ENCODE results near the gene ANOS1. TPM values are rescaled to one million over a fixed set of nuclear protein-coding genes. Genes with fewer than 3 reads are reported as not detected.
A peak's percentile ranks its signal among the peaks of the same experiment; 100 is the strongest.

The ANOS1 gene
- total RNA-seq, 4 donors from 2014 or later, result 5.0 to 27.8 (median 13.0) TPM

DNA sequence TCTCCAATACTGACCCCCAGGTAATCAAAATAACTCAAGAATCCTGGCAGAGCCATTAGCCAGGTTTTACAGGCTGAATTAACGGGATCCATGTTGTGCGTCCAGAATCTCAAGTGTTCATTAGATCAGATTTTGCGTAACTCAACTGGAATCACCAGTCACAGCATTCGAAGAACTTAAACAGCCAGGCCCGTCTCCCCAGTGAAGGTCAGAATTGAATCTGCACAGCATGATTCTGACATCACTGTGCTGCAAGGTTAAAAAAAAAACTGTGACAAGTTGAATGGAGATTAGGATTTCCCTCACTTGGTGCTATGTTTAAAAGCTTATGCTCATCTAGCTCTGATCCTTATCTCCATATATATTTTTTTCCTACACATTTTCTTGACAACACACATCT lies 96.1 kb downstream of the ANOS1 start:
- no peaks in the 10 kb centered on the region for H3K36me3 ChIP-seq
- DNase-seq (no peak), ATAC-seq (no peak)
- H3K9me3 ChIP-seq, result no peaks in the 10 kb centered on the region
- in situ Hi-C loops (cut with MboI; ENCODE audit: low sequenced_read_pairs in 4 of 4) (no loop called here), intact Hi-C loops (cut with DNase I; ENCODE audit: low total_unique reads) (no loop called here)
- no peaks in the 10 kb centered on the region for H3K27me3 ChIP-seq
- no peaks in the 10 kb centered on the region for H3K4me1 ChIP-seq
- H3K27ac ChIP-seq, result no peak overlapping the region
- H3K4me3 ChIP-seq, result no peak overlapping the region
- TF ChIP-seq, protein P1, sequence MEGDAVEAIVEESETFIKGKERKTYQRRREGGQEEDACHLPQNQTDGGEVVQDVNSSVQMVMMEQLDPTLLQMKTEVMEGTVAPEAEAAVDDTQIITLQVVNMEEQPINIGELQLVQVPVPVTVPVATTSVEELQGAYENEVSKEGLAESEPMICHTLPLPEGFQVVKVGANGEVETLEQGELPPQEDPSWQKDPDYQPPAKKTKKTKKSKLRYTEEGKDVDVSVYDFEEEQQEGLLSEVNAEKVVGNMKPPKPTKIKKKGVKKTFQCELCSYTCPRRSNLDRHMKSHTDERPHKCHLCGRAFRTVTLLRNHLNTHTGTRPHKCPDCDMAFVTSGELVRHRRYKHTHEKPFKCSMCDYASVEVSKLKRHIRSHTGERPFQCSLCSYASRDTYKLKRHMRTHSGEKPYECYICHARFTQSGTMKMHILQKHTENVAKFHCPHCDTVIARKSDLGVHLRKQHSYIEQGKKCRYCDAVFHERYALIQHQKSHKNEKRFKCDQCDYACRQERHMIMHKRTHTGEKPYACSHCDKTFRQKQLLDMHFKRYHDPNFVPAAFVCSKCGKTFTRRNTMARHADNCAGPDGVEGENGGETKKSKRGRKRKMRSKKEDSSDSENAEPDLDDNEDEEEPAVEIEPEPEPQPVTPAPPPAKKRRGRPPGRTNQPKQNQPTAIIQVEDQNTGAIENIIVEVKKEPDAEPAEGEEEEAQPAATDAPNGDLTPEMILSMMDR (IDR thresholded peaks at IDR 0.05 in 4 of 5, conservative IDR thresholded peaks at IDR 0.05 in 1 of 5), result no peak
- no peak for TF ChIP-seq POLR2A (IDR thresholded peaks at IDR 0.05)

DNA sequence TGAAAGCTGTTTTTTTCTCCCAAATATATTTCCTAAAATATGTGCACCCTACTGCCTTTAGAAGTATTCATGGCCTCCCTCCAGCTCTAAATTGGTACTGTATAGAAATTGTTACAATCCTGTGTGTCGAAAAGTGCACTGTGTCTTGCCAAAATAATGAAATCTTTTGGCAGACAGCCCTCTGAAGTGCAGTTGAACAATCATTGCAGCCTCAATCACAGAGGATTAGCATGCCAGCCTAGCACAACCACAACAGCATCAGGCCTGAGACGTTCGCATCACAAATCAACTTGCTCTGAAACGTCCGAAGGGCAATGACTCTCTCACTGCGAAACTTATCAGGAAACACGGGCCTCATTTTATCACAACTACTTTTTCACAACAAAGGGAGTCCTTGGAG lies 99.0 kb downstream of the ANOS1 start:
- DNase-seq (no peak), ATAC-seq (no peak)
- H3K4me3 ChIP-seq, result no peak overlapping the region
- intact Hi-C loops (cut with DNase I; ENCODE audit: low total_unique reads), result no loop called here
- no peak overlapping the region for H3K27ac ChIP-seq
- no peaks in the 10 kb centered on the region for H3K27me3 ChIP-seq
- no peaks in the 10 kb centered on the region for H3K36me3 ChIP-seq
- H3K9me3 ChIP-seq, result no peaks in the 10 kb centered on the region
- TF ChIP-seq, protein P1 (IDR thresholded peaks at IDR 0.05 in 4 of 5, conservative IDR thresholded peaks at IDR 0.05 in 1 of 5), result no peak
- TF ChIP-seq POLR2A (IDR thresholded peaks at IDR 0.05), result no peak
- in situ Hi-C loops (cut with MboI; ENCODE audit: low sequenced_read_pairs in 4 of 4), result no loop called here
- no peaks in the 10 kb centered on the region for H3K4me1 ChIP-seq

DNA sequence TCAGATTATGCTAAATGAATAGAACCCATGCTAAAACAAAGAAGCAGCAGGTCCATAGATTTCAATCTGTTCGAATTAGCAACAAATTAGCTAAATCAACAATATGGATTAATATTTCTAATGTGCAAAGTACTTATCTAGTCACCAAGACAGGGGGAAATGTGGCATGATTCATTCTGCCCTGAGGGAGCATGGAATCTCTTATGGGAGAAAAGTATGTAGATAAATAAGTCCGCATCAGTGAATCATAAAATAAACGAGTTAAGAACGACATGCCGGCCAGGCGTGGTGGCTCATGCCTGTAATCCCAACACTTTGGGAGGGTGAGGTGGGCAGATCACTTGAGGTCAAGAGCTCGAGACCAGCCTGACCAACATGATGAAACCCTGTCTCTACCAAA lies 102.1 kb downstream of the ANOS1 start:
- intact Hi-C loops (cut with DNase I; ENCODE audit: low total_unique reads), result no loop called here
- no peak overlapping the region for H3K4me3 ChIP-seq
- no peaks in the 10 kb centered on the region for H3K27me3 ChIP-seq
- DNase-seq (no peak), ATAC-seq (no peak)
- no peak overlapping the region for H3K27ac ChIP-seq
- TF ChIP-seq, protein P1 (IDR thresholded peaks at IDR 0.05 in 4 of 5, conservative IDR thresholded peaks at IDR 0.05 in 1 of 5), result no peak
- TF ChIP-seq POLR2A (IDR thresholded peaks at IDR 0.05), result no peak
- no peaks in the 10 kb centered on the region for H3K9me3 ChIP-seq
- H3K4me1 ChIP-seq, result no peaks in the 10 kb centered on the region
- no peaks in the 10 kb centered on the region for H3K36me3 ChIP-seq
- in situ Hi-C loops (cut with MboI; ENCODE audit: low sequenced_read_pairs in 4 of 4), result no loop called here

DNA sequence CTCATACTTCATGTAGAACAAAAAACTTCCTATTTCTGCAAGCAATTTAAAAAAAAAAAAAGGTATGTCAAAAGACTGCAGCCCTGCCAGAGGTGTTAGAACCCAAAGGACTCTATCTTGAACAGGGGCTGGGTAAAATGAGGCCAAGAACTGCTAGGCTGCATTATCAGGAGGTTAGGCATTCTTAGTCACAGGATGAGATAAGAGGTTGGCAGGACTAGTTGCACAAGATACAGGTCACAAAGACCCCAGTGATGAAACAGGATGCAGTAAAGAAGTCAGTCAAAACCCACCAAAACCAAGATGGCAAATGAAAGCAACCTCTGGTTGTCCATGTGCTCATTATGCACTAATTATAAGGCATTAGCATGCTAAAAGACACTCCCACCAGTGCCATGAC lies 104.1 kb downstream of the ANOS1 start:
- no peaks in the 10 kb centered on the region for H3K27me3 ChIP-seq
- in situ Hi-C loops (cut with MboI; ENCODE audit: low sequenced_read_pairs in 4 of 4), result no loop called here
- DNase-seq (no peak), ATAC-seq (no peak)
- H3K27ac ChIP-seq, result no peak overlapping the region
- H3K36me3 ChIP-seq, result no peaks in the 10 kb centered on the region
- H3K4me1 ChIP-seq, result no peaks in the 10 kb centered on the region
- no peaks in the 10 kb centered on the region for H3K9me3 ChIP-seq
- TF ChIP-seq, protein P1 (IDR thresholded peaks at IDR 0.05 in 4 of 5, conservative IDR thresholded peaks at IDR 0.05 in 1 of 5), result no peak
- no peak for TF ChIP-seq POLR2A (IDR thresholded peaks at IDR 0.05)
- H3K4me3 ChIP-seq, result no peak overlapping the region
- intact Hi-C loops (cut with DNase I; ENCODE audit: low total_unique reads), result no loop called here

DNA sequence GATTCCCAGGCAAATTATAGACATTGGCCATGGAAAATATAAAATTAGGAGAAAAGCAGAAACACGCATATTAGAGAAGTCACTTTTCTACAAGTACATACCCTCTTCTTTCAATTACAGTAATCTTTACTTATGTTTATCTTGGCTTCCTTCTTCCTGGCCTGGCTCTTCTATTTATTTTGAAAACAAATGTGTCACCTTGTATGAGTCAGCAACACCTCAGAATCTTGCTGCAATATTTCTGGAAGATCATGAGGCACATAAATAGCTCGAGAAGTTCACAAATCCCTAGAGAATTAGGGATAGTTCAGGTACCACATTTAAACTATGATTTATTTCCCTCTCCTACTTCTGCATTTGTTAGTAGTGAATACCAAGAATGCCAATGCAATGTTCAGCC lies 124.6 kb downstream of the ANOS1 start:
- in situ Hi-C loops (cut with MboI; ENCODE audit: low sequenced_read_pairs in 4 of 4), result no loop called here
- Histone ChIP-seq H3K4me3 (no peak overlapping the region), H3K36me3 (no peaks in the 10 kb centered on the region), H3K27me3 (no peaks in the 10 kb centered on the region), H3K4me1 (no peaks in the 10 kb centered on the region), H3K9me3 (no peaks in the 10 kb centered on the region), H3K27ac (peak overlapping the region in 1 of 4 donors; percentile 46)
- intact Hi-C loops (cut with DNase I; ENCODE audit: low total_unique reads), result loop anchor here (10.0 kb wide), 1 partner anchor 47 kb away; no protein-coding TSS in a partner anchor
- ATAC-seq (peak; percentile 91 to 98), DNase-seq (peak; percentile 2 to 9)
- TF ChIP-seq, protein P1 (IDR thresholded peaks at IDR 0.05 in 4 of 5, conservative IDR thresholded peaks at IDR 0.05 in 1 of 5), result no peak
- TF ChIP-seq POLR2A (IDR thresholded peaks at IDR 0.05), result no peak
